Neural progenitor cell (in vitro differentiated cells): ENCODE data around the gene ADCY9. TPM values are rescaled to one million over a fixed set of nuclear protein-coding genes. Genes with fewer than 3 reads are reported as not detected.

ENCODE experiments used
- DNase-seq: peaks from one replicate; pipeline ENCODE4 v3.0.0-alpha.2; 2016; ENCODE audit warnings: low spot score
- H2AFZ ChIP-seq: fragments of 200-600 bp; sonication (generic); replicated peaks from 2 replicates; pipeline ENCODE4 v1.6.1; 2016; ENCODE audit warnings: antibody characterized with exemption
- H3F3A ChIP-seq: fragments of 200-600 bp; sonication (generic); 2 replicates; pipeline ENCODE4 v1.6.1; 2016; ENCODE audit warnings: antibody characterized with exemption, low read depth
- H3K27ac ChIP-seq: fragments of 200-600 bp; sonication (generic); 2 replicates; pipeline ENCODE4 v1.5.1; 2016; ENCODE audit warnings: mild to moderate bottlenecking
- H3K27me3 ChIP-seq: fragments of 200-600 bp; sonication (generic); 2 replicates; pipeline ENCODE4 v1.6.1; 2016; ENCODE audit warnings: mild to moderate bottlenecking, moderate library complexity
- H3K36me3 ChIP-seq: fragments of 200-600 bp; sonication (generic); 2 replicates; pipeline ENCODE4 v1.5.1; 2016
- H3K4me1 ChIP-seq: fragments of 200-600 bp; sonication (generic); 2 replicates; pipeline ENCODE4 v1.6.1; 2016; ENCODE audit warnings: mixed run types
- H3K4me2 ChIP-seq: fragments of 200-600 bp; sonication (generic); 2 replicates; pipeline ENCODE4 v1.6.1; 2016
- H3K4me3 ChIP-seq: fragments of 200-600 bp; sonication (generic); 2 replicates; pipeline ENCODE4 v1.5.1; 2016
- H3K79me2 ChIP-seq: fragments of 200-600 bp; sonication (generic); 2 replicates; pipeline ENCODE4 v1.6.1; 2016; ENCODE audit warnings: low read depth
- H3K9ac ChIP-seq: fragments of 200-600 bp; sonication (generic); 2 replicates; pipeline ENCODE4 v1.6.1; 2016
- H3K9me3 ChIP-seq: fragments of 200-600 bp; sonication (generic); 2 replicates; pipeline ENCODE4 v1.5.1; 2016; ENCODE audit warnings: low read depth
- H4K20me1 ChIP-seq: fragments of 200-600 bp; sonication (generic); 2 replicates; pipeline ENCODE4 v1.6.1; 2016; ENCODE audit warnings: low read depth
- H3K27ac Mint-ChIP-seq: 3 replicates; pipeline ENCODE4 v1.8.0; 2021; ENCODE audit warnings: mixed read lengths
- H3K27me3 Mint-ChIP-seq: 2 replicates; pipeline ENCODE4 v1.8.0; 2022; ENCODE audit warnings: low read depth, mild to moderate bottlenecking, inconsistent platforms, moderate library complexity, mixed read lengths; ENCODE audit not compliant: insufficient read depth
- H3K36me3 Mint-ChIP-seq: 3 replicates; pipeline ENCODE4 v1.8.0; 2021; ENCODE audit warnings: mixed read lengths
- H3K4me1 Mint-ChIP-seq: 3 replicates; pipeline ENCODE4 v1.8.0; 2021; ENCODE audit warnings: mixed read lengths
- H3K4me3 Mint-ChIP-seq: 3 replicates; pipeline ENCODE4 v1.8.0; 2021; ENCODE audit warnings: mild to moderate bottlenecking, moderate library complexity, mixed read lengths
- H3K9me3 Mint-ChIP-seq: 3 replicates; pipeline ENCODE4 v1.8.0; 2020; ENCODE audit warnings: mixed read lengths
- CTCF ChIP-seq: fragments of 200-600 bp; sonication (generic); IDR thresholded peaks from 2 replicates; pipeline ENCODE4 v1.5.1; 2017; ENCODE audit warnings: antibody characterized with exemption, mild to moderate bottlenecking
- EZH2 ChIP-seq: fragments of 200-600 bp; sonication (generic); IDR thresholded peaks from 2 replicates; pipeline ENCODE4 v1.6.1; 2017; ENCODE audit warnings: antibody characterized with exemption, mild to moderate bottlenecking, moderate library complexity
- EZH2phosphoT487 ChIP-seq: fragments of 200-600 bp; sonication (generic); IDR thresholded peaks from 2 replicates; pipeline ENCODE4 v1.6.1; 2017; ENCODE audit warnings: antibody characterized with exemption
- total RNA-seq: library from RNA; depleted of rRNA; stranded (reverse); fragments of >200 nt; gene quantifications from 2 replicates; pipeline ENCODE4 v1.2.3, GENCODE V29; 2015; ENCODE audit warnings: low replicate concordance

The ADCY9 gene
- total RNA-seq, 1 donor from 2014 or later, result 1.2 TPM

GRCh38 chr16:4092547-4093265, 23.5 kb downstream of the ADCY9 start:
- no peaks in the 10 kb centered on the region for H3K27me3 Mint-ChIP-seq
- Histone ChIP-seq H3K4me2 (no peak overlapping the region), H3K79me2 (no peaks in the 10 kb centered on the region), H2AFZ (no peak overlapping the region), H3K9me3 (no peaks in the 10 kb centered on the region), H3K4me3 (no peak overlapping the region), H3K27me3 (no peaks in the 10 kb centered on the region), H3K9ac (no peak overlapping the region), H3K36me3 (no peaks in the 10 kb centered on the region), H3F3A (no peaks in the 10 kb centered on the region), H3K4me1 (peaks cover 19% of the 10 kb centered on the region), H4K20me1 (no peaks in the 10 kb centered on the region), H3K27ac (no peak overlapping the region)
- no peak overlapping the region for H3K4me3 Mint-ChIP-seq
- DNase-seq, result no peak
- H3K4me1 Mint-ChIP-seq, result peaks cover 25% of the 10 kb centered on the region
- H3K27ac Mint-ChIP-seq, result no peak overlapping the region
- no peaks in the 10 kb centered on the region for H3K36me3 Mint-ChIP-seq
- TF ChIP-seq CTCF (no peak), EZH2 (no peak), EZH2phosphoT487 (no peak)
- no peaks in the 10 kb centered on the region for H3K9me3 Mint-ChIP-seq

- no peak for TF ChIP-seq EZH2
- TF ChIP-seq CTCF, result no peak
- no peak for TF ChIP-seq EZH2phosphoT487
- Histone ChIP-seq H2AFZ (no peak overlapping the region), H3K27ac (no peak overlapping the region), H4K20me1 (no peaks in the 10 kb centered on the region), H3F3A (no peaks in the 10 kb centered on the region), H3K36me3 (no peaks in the 10 kb centered on the region), H3K4me1 (peaks cover 19% of the 10 kb centered on the region), H3K79me2 (no peaks in the 10 kb centered on the region), H3K9ac (no peak overlapping the region), H3K9me3 (no peaks in the 10 kb centered on the region), H3K4me2 (no peak overlapping the region), H3K4me3 (no peak overlapping the region), H3K27me3 (no peaks in the 10 kb centered on the region)
- H3K27me3 Mint-ChIP-seq, result no peaks in the 10 kb centered on the region
- H3K9me3 Mint-ChIP-seq, result no peaks in the 10 kb centered on the region
- H3K4me1 Mint-ChIP-seq, result peaks cover 25% of the 10 kb centered on the region
- DNase-seq, result no peak
- no peaks in the 10 kb centered on the region for H3K36me3 Mint-ChIP-seq
- no peak overlapping the region for H3K4me3 Mint-ChIP-seq
- H3K27ac Mint-ChIP-seq, result no peak overlapping the region
Measured at GRCh38 chr16:4091240-4092012, 24.8 kb downstream of the ADCY9 start.

GRCh38 chr16:4090351-4090851, 25.8 kb downstream of the ADCY9 start:
- Histone ChIP-seq H3K4me3 (no peak overlapping the region), H3K36me3 (no peaks in the 10 kb centered on the region), H3K27ac (no peak overlapping the region), H4K20me1 (no peaks in the 10 kb centered on the region), H3K4me1 (peaks cover 19% of the 10 kb centered on the region), H2AFZ (peak overlapping the region; percentile 70), H3K27me3 (no peaks in the 10 kb centered on the region), H3F3A (no peaks in the 10 kb centered on the region), H3K79me2 (no peaks in the 10 kb centered on the region), H3K9ac (no peak overlapping the region), H3K9me3 (no peaks in the 10 kb centered on the region), H3K4me2 (no peak overlapping the region)
- Mint-ChIP-seq H3K27ac (peak overlapping the region; percentile 57), H3K4me3 (no peak overlapping the region), H3K27me3 (peaks cover 2% of the 10 kb centered on the region), H3K4me1 (peaks cover 25% of the 10 kb centered on the region), H3K36me3 (no peaks in the 10 kb centered on the region), H3K9me3 (no peaks in the 10 kb centered on the region)
- no peak for TF ChIP-seq CTCF
- no peak for TF ChIP-seq EZH2phosphoT487
- TF ChIP-seq EZH2, result no peak
- no peak for DNase-seq
